Adrenal gland (tissue), 5 donors: ENCODE measurements around the gene CAVIN4.

Experiments used
- POLR2A ChIP-seq, 2 donors: fragments of 450-650 bp; IDR thresholded peaks; one replicate each; pipeline ENCODE4 v1.6.1; 2017; ENCODE audit warnings: antibody characterized with exemption in 2 of 2, mild to moderate bottlenecking in 2 of 2, moderate library complexity in 1 of 2
- TF ChIP-seq, protein P1 (sequence below), 6 experiments: fragments of 450-650 bp in 4 of 6; fragments of 200-600 bp in 2 of 6; sonication (generic) in 1 of 6; IDR thresholded peaks; 1 replicate in 5 of 6; 2 replicates in 1 of 6; pipeline versions ENCODE4 v1.5.1 to v1.8.0; 2016 to 2021; ENCODE audit warnings: antibody characterized with exemption in 6 of 6, mild to moderate bottlenecking in 2 of 6, moderate library complexity in 1 of 6
- donor health status: DM: no; HTN: no; CAD: no.

DNA sequence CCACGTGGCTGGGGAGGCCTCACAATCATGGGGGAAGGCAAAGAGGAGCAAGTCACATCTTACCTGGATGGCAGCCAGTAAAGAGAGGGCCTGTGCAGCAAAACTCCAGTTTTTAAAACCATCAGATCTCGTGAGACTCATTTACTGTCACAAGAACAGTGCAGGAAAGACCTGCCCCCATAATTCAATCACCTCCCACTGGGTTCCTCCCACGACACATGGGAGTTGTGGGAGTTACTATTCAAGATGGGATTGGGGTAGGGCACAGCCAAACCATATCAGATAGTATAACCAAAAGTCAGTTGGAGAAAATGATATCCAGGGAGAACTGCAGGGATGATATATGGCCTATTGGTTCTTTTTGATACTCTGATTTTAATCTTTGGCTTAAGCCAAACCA, 10.0 kb upstream of the CAVIN4 start:
- TF ChIP-seq, protein P1, sequence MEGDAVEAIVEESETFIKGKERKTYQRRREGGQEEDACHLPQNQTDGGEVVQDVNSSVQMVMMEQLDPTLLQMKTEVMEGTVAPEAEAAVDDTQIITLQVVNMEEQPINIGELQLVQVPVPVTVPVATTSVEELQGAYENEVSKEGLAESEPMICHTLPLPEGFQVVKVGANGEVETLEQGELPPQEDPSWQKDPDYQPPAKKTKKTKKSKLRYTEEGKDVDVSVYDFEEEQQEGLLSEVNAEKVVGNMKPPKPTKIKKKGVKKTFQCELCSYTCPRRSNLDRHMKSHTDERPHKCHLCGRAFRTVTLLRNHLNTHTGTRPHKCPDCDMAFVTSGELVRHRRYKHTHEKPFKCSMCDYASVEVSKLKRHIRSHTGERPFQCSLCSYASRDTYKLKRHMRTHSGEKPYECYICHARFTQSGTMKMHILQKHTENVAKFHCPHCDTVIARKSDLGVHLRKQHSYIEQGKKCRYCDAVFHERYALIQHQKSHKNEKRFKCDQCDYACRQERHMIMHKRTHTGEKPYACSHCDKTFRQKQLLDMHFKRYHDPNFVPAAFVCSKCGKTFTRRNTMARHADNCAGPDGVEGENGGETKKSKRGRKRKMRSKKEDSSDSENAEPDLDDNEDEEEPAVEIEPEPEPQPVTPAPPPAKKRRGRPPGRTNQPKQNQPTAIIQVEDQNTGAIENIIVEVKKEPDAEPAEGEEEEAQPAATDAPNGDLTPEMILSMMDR (IDR thresholded peaks at IDR 0.05) = no peak
- TF ChIP-seq POLR2A (IDR thresholded peaks at IDR 0.05) = no peak
